Natural killer cell (primary cell): ENCODE results near the gene SEC24A. TPM values are rescaled to one million over a fixed set of nuclear protein-coding genes. Genes with fewer than 3 reads are reported as not detected.
"Not testable (repeated sequence)": the region's sequence is repeated elsewhere in the genome, so short reads cannot be mapped to it uniquely, and the experiment has no call there.

Source experiments
- ATAC-seq, 3 donors: fragments of 150-1000 bp in 2 of 3; fragments of 200-7000 bp in 1 of 3; cut with Tn5 transposase; 1 replicate in 1 of 3; 2 replicates in 2 of 3; pipeline ENCODE4 v1.10.0; 2021; ENCODE audit warnings: mild to moderate bottlenecking in 2 of 3, moderate library complexity in 2 of 3
- DNase-seq, 2 donors: peaks; one replicate each; pipeline versions ENCODE4 v3.0.0 to v3.0.0-alpha.2; 2013 to 2021; ENCODE audit warnings: mixed read lengths in 1 of 2
- H3K27ac ChIP-seq: one replicate; pipeline ENCODE4 v1.5.1; 2013; ENCODE audit warnings: mild to moderate bottlenecking, low read length
- H3K27me3 ChIP-seq: one replicate; pipeline ENCODE4 v1.6.1; 2013; ENCODE audit warnings: low read length; ENCODE audit not compliant: control insufficient read depth, insufficient read depth
- H3K36me3 ChIP-seq: one replicate; pipeline ENCODE4 v1.6.1; 2013; ENCODE audit warnings: low read length; ENCODE audit not compliant: control insufficient read depth, insufficient read depth
- H3K4me1 ChIP-seq: one replicate; pipeline ENCODE4 v1.6.1; 2013; ENCODE audit warnings: low read length; ENCODE audit not compliant: control insufficient read depth, insufficient read depth
- H3K4me3 ChIP-seq: one replicate; pipeline ENCODE4 v1.5.1; 2013; ENCODE audit warnings: low read length
- H3K9me3 ChIP-seq: one replicate; pipeline ENCODE4 v1.6.1; 2013; ENCODE audit warnings: low read length; ENCODE audit not compliant: control insufficient read depth, insufficient read depth
- H3K27ac Mint-ChIP-seq, 2 donors: one replicate each; pipeline ENCODE4 v1.8.0; 2022; ENCODE audit warnings: mild to moderate bottlenecking in 2 of 2, mixed read lengths in 2 of 2, moderate library complexity in 1 of 2
- H3K27me3 Mint-ChIP-seq, 2 donors: one replicate each; pipeline ENCODE4 v1.8.0; 2022; ENCODE audit warnings: low read depth in 2 of 2, mixed read lengths in 2 of 2
- H3K36me3 Mint-ChIP-seq: one replicate; pipeline ENCODE4 v1.8.0; 2022; ENCODE audit warnings: mixed read lengths
- H3K4me1 Mint-ChIP-seq, 2 donors: one replicate each; pipeline ENCODE4 v1.8.0; 2022; ENCODE audit warnings: mixed read lengths in 2 of 2
- H3K4me3 Mint-ChIP-seq: one replicate; pipeline ENCODE4 v1.8.0; 2022; ENCODE audit warnings: mild to moderate bottlenecking, moderate library complexity, mixed read lengths
- H3K9me3 Mint-ChIP-seq, 2 donors: one replicate each; pipeline ENCODE4 v1.8.0; 2022; ENCODE audit warnings: mixed read lengths in 2 of 2
- WGBS: methylation state at CpG from one replicate; pipeline ENCODE4 v1.1.7; 2013; ENCODE audit warnings: missing lambda C conversion rate; ENCODE audit not compliant: insufficient coverage; 5-methylcytosine and 5-hydroxymethylcytosine counted together
- intact Hi-C: fragments of 100-400 bp; cut with micrococcal nuclease; formaldehyde crosslinking; loops from one replicate; pipeline ENCODE4 v1.14.2; 2022
- total RNA-seq, 4 donors: library from RNA; stranded (reverse); fragments of 120-200 nt in 1 of 4; gene quantifications; one replicate each; pipeline versions ENCODE4 v1.2.3 to v1.2.4, GENCODE V29; 2013 to 2022
- TF ChIP-seq, protein P1 (sequence below): fragments of 200-600 bp; IDR thresholded peaks from one replicate; pipeline ENCODE4 v1.8.0; 2022; ENCODE audit warnings: antibody characterized with exemption

Gene SEC24A
- total RNA-seq, 3 donors from 2014 or later (not counting 1 experiment from before 2014, with no cell fraction given), result 20.9 to 26.1 (median 25.0) TPM

DNA sequence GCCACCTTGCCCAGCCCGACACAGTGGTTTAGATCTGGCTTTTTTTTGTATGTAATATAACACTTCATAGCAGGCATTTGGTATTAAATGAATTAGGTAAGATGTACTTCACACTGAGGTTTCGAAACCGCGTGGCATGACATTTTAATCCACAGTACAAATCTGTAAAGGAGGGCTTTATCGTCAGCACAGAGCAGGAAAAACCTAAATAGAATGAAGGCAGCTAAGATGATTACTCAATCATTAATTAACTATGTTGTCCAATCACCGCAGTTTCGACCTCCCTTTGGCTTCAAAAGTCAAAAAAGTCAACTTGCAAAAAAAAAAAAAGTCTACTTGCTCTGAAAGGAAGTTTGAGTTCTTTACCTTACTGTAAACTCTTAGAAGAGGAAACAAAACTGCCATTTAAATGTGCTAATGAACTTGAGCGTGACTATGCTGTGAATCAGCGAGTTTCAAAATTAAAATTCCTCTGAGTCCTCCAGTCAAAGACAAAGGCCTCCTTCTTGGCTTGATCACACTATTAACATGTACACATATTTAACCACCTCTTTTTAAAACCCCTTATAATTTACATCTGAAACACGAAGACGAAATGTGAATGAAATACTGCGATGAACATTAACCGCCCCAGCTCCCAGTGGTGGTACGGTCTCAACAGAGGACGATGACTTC lies 698 bp upstream of the SEC24A start:
- under 1% methylated on average over 14 of the region's 15 CpGs for WGBS
- H3K36me3 Mint-ChIP-seq, result no peaks in the 10 kb centered on the region
- intact Hi-C loops, result loop anchor here (1.0 to 5.0 kb wide), 3 partner anchors 16 to 422 kb away; partner anchors contain the start of genes PPP2CA, SAR1B and UBE2B
- peak overlapping the region; percentile 83 for H3K4me3 ChIP-seq
- H3K9me3 Mint-ChIP-seq, result no peaks in the 10 kb centered on the region
- no peaks in the 10 kb centered on the region for H3K27me3 ChIP-seq
- TF ChIP-seq, protein P1, sequence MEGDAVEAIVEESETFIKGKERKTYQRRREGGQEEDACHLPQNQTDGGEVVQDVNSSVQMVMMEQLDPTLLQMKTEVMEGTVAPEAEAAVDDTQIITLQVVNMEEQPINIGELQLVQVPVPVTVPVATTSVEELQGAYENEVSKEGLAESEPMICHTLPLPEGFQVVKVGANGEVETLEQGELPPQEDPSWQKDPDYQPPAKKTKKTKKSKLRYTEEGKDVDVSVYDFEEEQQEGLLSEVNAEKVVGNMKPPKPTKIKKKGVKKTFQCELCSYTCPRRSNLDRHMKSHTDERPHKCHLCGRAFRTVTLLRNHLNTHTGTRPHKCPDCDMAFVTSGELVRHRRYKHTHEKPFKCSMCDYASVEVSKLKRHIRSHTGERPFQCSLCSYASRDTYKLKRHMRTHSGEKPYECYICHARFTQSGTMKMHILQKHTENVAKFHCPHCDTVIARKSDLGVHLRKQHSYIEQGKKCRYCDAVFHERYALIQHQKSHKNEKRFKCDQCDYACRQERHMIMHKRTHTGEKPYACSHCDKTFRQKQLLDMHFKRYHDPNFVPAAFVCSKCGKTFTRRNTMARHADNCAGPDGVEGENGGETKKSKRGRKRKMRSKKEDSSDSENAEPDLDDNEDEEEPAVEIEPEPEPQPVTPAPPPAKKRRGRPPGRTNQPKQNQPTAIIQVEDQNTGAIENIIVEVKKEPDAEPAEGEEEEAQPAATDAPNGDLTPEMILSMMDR, result no peak
- H3K27me3 Mint-ChIP-seq, result no peaks in the 10 kb centered on the region
- H3K4me1 ChIP-seq, result peaks cover 17% of the 10 kb centered on the region
- H3K36me3 ChIP-seq, result no peaks in the 10 kb centered on the region
- DNase-seq (peak; percentile 31 to 75), ATAC-seq (peak; percentile 48 to 60 (median 48))
- H3K9me3 ChIP-seq, result no peaks in the 10 kb centered on the region
- peaks cover 22 to 26% of the 10 kb centered on the region in 2 donors for H3K4me1 Mint-ChIP-seq
- peak overlapping the region; percentile 99 for H3K27ac Mint-ChIP-seq
- peak overlapping the region; percentile 98 for H3K4me3 Mint-ChIP-seq
- H3K27ac ChIP-seq, result peak overlapping the region; percentile 97

DNA sequence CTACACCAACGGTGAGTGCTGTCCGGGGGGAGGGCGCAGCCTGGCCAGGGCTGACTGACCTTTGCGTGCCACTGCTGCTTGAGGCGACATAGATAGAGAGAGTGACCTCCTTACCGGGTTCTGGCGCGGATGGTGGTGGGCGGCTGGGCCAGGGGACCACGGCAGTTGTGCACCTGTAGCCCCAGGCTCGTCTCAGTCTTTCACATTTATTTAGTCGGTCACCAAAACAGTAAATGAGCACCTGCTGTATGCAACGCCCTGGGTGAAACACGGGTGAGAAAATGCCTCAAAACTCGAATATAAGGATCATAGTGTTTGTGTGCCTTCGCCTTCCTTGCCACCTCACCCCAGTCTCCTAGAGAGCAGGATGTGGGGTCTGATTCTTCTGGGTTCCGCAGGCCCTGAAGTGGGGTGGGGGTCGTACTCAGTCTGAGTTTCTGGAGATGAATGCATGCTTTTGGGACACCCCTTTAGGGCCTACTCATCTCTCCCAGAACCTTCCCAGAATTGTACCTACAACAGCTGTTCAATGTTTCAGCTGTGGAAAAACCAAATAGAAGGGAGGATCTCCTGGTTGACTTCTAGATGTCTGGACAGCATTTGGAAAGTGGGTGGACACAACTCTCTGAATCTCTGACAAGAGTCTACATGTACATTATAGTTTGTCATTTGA lies 714 bp downstream of the SEC24A start:
- Histone ChIP-seq H3K27ac (peak overlapping the region; percentile 97), H3K36me3 (no peaks in the 10 kb centered on the region), H3K4me3 (peak overlapping the region; percentile 83), H3K4me1 (peaks cover 17% of the 10 kb centered on the region), H3K27me3 (no peaks in the 10 kb centered on the region), H3K9me3 (no peaks in the 10 kb centered on the region)
- H3K9me3 Mint-ChIP-seq, result no peaks in the 10 kb centered on the region
- peak overlapping the region; percentile 98 for H3K4me3 Mint-ChIP-seq
- peak in 1 of 2 donors; percentile 42 for DNase-seq
- H3K4me1 Mint-ChIP-seq, result peaks cover 22 to 26% of the 10 kb centered on the region in 2 donors
- no peaks in the 10 kb centered on the region for H3K36me3 Mint-ChIP-seq
- intact Hi-C loops, result loop anchor here (5.0 kb wide), 1 partner anchor 277 kb away; the partner anchor contains the start of gene UBE2B
- TF ChIP-seq, protein P1, result no peak
- no peaks in the 10 kb centered on the region for H3K27me3 Mint-ChIP-seq
- ATAC-seq, result no peak
- WGBS, result under 1% methylated on average over 16 of the region's 18 CpGs
- peak overlapping the region; percentile 99 for H3K27ac Mint-ChIP-seq

DNA sequence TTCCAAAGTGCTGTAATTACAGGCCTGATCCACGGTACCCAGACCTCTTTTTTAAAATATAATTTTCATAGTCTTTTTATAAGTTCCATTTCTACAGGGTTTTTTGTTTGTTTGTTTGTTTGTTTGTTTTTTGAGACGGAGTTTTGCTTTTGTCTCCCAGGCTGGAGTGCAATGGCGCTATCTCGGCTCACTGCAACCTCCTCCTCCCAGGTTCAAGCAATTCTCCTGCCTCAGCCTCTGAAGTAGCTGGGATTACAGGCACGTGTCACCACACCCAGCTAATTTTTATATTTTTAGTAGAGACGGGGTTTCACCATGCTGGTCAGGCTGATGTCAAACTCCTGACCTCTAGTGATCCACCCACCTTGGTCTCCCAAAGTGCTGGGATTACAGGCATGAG lies 2.1 kb downstream of the SEC24A start:
- H3K27ac ChIP-seq, DNase-seq, ATAC-seq, H3K27me3 Mint-ChIP-seq, H3K4me3 ChIP-seq, H3K27me3 ChIP-seq, H3K36me3 ChIP-seq, H3K36me3 Mint-ChIP-seq, H3K9me3 ChIP-seq, H3K9me3 Mint-ChIP-seq, intact Hi-C loops: not testable (repeated sequence)
- peak overlapping the region; percentile 45 for H3K4me3 Mint-ChIP-seq
- 94% methylated on average over 4 of the region's 6 CpGs for WGBS
- H3K4me1 ChIP-seq, result peaks cover 17% of the 10 kb centered on the region
- peak overlapping the region in 1 of 2 donors; percentile 99 for H3K27ac Mint-ChIP-seq
- H3K4me1 Mint-ChIP-seq, result peaks cover 24 to 26% of the 10 kb centered on the region in 2 donors

DNA sequence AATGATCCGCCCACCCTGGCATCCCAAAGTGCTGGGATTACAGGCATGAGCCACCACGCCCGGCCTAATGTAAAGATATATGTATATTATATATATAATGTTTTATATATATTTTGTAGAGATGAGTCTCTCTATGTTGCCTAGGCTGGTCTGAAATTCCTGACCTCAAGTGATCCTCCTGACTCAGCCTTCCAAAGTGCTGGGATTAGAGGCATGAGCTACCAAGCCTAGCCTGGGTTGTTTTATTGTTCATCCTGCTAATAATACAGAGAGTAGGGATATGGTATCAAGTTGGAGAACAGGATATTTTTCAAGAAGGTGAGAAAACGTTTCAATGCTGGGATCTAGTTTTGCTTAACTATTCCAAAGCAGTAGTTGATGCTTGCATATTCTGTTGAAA lies 2.9 kb downstream of the SEC24A start:
- DNase-seq (no peak), ATAC-seq (no peak)
- H3K36me3 ChIP-seq, result no peaks in the 10 kb centered on the region
- H3K36me3 Mint-ChIP-seq, result no peaks in the 10 kb centered on the region
- H3K27me3 ChIP-seq, result no peaks in the 10 kb centered on the region
- H3K9me3 Mint-ChIP-seq, result no peaks in the 10 kb centered on the region
- H3K4me3 Mint-ChIP-seq, result no peak overlapping the region
- peaks cover 28 to 30% of the 10 kb centered on the region in 2 donors for H3K4me1 Mint-ChIP-seq
- WGBS, result no CpG with 5 or more reads among the region's 4 CpGs
- no peak overlapping the region for H3K4me3 ChIP-seq
- H3K27me3 Mint-ChIP-seq, result no peaks in the 10 kb centered on the region
- H3K27ac Mint-ChIP-seq, result no peak overlapping the region
- intact Hi-C loops, result no loop called here
- no peak overlapping the region for H3K27ac ChIP-seq
- TF ChIP-seq, protein P1, result no peak
- H3K9me3 ChIP-seq, result no peaks in the 10 kb centered on the region
- peaks cover 17% of the 10 kb centered on the region for H3K4me1 ChIP-seq
